ENCODE measurements around the gene VAC14.

VAC14 gene

GRCh38 chr16:70708366-70709246 lies 92.4 kb downstream of the VAC14 start:
- DNase-seq (ENCODE audit: low spot score) = no peak

- DNase-seq (ENCODE audit: low spot score) = no peak
These were observed 94.0 kb downstream of the VAC14 start for GRCh38 chr16:70706948-70707465.

- DNase-seq (ENCODE audit: low spot score) = no peak
These were observed 95.9 kb downstream of the VAC14 start for GRCh38 chr16:70705056-70705455.

DNA sequence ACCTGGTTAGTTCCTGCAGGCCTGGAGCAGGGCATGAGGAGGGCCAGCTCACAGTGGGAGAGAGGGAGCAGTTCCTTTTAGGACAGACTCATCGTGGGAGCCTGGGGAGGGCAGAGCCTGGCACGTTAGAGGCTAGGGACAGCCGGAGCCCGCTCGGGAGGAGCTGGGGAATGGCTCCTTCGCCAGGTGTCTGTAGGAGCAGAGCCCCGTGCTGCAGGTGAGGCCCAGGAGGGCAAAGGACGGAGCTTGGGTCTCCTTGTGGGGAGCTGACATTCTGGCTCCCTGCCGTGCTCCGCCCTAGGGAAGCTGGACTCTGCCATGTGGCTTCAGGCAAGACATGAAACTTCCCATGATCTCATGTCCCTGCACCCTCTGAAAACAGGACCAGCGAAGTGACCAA lies 96.4 kb downstream of the VAC14 start:
- no peak for DNase-seq (ENCODE audit: low spot score)

- DNase-seq (ENCODE audit: low spot score) = no peak
These were observed 97.0 kb downstream of the VAC14 start for GRCh38 chr16:70703835-70704381.

DNA sequence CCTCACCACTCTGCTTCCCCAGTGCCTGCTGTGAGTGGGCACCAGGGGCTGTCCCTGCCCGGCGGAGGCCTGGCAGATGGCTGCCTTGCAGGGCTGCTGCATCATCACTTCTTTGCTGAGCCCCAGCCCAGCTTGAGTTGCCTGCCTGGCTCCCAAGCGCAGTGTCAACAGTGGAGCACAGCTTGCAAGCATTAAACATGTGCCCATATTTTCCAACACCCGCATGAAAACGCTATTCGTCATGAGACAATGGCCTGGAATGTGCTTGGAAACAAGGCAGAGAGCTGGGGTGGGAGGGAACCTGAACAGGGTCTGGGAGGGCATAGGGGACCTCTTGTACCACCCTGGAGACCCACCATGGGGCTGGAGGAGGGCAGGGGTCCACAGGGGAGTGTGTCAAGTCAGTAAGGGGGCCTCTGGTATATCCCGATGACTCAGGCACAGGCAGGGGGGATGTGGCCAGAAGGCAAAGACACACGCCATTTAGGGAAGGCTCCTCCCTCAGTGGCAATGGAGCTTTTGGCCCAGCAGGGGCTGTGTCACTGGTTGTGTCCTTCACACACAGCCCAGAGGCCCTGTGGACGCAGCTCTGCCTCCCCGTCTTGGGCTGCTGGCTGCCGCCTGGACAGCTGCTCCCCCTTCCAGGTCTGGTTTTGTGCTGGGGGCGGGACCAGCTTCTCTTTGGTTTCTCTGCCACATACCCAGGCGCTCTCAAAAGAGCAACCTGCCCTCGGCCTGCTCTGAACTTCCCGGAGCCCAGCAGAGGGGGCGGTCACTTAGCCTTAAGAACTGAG lies 97.7 kb downstream of the VAC14 start:
- no peak for DNase-seq (ENCODE audit: low spot score)

DNA sequence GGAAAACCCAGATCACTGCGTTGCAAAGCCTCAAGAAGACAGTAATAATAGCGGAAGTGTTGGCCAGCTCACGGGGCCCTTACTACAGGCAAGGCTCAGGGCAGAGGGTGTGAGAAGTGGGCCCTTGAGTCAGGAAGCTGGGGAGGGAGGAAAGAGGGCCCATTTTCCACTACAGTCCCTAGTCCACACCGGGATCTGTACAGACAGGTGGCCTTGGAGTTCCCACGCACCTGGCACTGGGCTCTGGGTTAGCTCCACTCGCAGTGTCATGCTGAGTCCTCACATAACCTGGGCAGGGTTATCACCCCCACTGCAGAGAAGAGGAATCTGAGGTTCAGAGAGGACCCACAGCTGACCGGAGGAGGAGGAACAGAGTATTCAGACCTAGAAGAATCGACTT lies 98.3 kb downstream of the VAC14 start:
- no peak for DNase-seq (ENCODE audit: low spot score)

DNA sequence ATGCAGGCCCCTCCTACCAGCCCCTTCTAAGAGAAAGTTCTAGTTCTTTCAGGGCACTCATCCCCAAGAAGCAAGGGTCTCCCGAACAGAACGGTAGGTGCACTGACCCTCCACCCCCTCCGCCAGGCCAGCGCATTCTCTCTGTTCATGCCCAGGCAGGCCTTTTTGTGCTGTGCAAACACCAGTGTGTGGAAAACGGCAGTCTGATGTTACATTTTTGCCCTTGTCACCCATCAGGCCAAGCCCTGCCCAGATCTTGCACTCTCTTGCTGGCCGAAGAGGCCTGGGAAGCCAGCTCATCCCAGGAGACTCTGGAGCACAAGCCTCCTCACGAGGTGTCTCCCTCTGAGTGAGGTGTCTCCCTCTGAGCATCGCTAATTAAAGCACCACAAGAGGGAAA lies 99.0 kb downstream of the VAC14 start:
- DNase-seq (ENCODE audit: low spot score) = no peak

DNA sequence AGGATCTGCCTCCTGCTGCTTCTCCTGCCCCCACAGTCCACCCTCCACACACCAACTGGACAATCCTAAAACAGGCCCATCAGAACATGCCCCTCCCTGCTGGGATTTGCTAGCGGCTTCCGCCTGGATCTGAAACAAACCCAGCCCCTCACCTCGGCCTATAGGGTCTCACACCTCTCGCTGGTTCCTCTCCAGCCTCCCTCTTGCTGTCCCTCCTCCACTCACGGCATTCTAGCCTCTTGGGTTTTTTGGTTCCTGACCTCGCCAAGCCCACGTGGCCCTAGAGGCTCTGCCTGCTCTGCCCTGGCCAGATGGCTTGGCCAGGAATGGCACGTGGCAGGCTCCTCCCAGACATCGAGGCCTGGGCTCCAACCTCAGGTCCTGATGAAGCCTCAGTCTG lies 99.4 kb downstream of the VAC14 start:
- DNase-seq (ENCODE audit: low spot score) = no peak

GRCh38 chr16:70701036-70701435 lies 99.9 kb downstream of the VAC14 start:
- DNase-seq (ENCODE audit: low spot score) = no peak

DNA sequence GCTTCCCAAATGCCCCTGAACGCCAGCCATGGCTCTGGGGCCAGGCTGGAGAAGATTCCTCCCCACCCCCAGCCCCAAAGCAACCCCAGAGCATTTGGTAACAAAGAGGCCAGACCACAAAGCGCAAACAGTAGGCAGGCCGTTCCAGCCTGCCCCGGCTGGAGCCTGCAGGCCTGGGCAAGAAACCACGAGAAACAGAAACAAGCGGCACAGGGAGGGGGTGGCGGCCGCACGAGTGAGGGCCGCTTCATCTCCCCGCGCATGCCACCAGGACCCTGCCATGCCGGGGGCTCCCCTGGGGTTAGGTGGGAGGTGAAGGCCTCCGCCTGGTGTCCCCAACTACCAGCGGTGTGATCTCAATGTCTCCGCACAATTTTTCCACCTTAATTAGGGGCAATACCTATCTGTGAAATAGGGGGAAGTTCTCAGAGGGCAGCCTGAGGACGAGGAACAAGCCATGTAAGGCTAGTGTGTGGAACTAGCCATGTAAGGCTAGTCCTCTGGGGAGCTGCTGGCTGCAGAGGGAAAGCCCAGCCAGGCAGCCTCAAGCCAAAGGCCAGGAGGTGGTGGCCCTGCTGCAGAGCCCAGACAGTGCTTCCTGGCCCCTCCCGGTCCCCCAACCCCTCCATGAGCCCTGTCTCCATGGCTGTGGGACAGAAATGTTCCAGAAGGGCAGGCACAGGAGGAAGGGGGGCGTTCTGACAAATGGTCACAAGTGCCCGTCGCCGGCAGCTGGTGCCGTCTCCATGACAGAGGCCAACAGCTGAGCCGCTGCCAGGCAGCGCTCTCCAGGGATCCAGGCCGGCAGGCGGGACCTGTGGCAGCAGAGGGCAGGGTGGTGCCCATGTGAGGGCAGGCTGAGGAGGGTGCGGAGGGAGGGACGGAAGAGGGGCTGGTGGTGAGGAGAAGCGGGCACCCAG lies 100.6 kb downstream of the VAC14 start:
- peak; percentile 76 for DNase-seq (ENCODE audit: low spot score)

DNA sequence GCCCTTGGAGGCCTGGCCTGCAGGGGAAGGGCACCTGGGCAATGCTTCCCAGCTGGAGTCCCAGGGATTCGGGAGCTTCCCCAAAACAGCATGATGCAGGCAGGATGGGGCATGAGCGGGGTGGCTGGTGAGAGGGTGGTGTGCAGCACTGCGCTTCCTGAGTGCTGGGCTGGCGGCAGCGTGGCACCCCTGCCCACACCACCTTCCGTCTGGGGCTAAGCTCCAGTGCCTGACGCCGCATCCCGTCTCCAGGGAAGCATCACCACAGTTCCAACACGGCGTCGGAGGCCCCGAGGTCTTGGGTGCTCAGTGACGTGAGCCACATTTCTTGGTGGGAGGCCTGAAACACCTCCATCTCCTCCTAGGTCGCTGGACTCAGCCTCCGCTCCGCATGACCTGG lies 101.3 kb downstream of the VAC14 start:
- DNase-seq (ENCODE audit: low spot score) = no peak

DNA sequence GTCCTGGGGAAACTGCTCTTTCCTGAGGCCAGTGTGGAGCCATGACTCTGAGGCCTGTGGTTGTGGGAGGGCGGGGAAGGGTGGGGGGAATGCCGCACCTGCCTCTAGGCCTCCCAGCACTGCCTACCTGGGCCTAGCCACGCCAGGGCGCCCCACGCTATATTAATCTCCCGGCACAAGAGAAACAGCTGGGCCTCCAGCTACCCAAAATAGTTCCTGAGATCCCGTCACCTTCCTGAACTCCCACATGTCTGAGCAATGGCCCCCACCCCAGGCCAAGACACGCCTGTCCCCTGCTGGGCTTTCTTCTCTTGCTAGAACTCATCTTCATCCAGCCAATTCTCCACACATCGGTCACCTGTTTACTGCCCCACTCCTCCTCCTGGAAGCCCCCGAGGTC lies 102.1 kb downstream of the VAC14 start:
- no peak for DNase-seq (ENCODE audit: low spot score)

DNA sequence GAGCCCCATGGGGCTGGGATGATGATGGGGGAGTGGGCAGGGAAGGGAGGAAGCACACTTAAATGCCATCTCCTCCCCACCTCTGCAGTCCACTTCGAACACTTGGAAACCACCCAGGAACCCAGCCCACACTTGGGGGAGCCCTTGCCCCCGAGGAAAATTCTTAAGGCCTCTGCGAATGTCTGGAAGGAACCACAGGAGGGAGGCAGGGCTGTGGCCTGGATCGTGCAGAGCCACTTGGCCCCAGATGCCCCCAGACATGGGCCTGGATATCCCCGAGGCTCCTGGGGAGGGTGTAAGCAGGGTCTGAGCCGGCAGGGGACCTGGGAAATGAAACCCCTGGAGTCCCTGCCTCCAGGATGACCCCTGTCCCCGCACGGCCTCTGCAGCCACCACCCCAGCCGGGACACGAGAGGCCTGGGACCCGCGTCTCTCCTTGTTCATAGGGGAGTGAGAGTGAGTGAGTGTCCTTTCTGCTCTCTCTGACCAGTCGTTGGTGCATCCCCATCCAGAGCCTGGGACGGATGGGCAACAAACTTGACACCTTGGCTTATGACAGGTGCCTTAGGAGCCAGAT lies 103.3 kb downstream of the VAC14 start:
- DNase-seq (ENCODE audit: low spot score) = no peak

- no peak for DNase-seq (ENCODE audit: low spot score)
These were observed 103.9 kb downstream of the VAC14 start for GRCh38 chr16:70696952-70697593.

- DNase-seq (ENCODE audit: low spot score) = no peak
These were observed 104.6 kb downstream of the VAC14 start for GRCh38 chr16:70696355-70696754.

GRCh38 chr16:70695331-70696070 lies 105.5 kb downstream of the VAC14 start:
- DNase-seq (ENCODE audit: low spot score) = no peak

DNA sequence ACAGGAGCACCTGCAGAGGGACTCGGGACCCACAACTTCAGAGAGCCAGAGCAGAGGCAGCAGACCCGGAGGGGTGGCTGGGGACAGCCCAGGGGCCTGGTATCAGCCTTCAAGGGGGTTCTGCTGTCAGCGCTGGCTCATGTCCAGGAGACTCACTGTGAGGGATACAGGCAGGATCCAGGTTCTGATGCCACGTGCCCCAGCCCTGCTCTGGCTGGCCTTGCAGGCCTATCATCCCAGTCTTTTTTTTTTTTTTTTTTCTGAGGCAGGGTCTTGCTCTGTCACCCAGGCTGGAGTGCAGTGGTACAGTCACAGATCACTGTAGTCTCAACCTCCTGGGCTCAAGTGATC lies 106.1 kb downstream of the VAC14 start:
- no peak for DNase-seq (ENCODE audit: low spot score)

- DNase-seq (ENCODE audit: low spot score) = no peak
These were observed 106.7 kb downstream of the VAC14 start for GRCh38 chr16:70694088-70694867.

All from putamen (tissue), 1 donor.